Stimulated activated CD4-positive, alpha-beta T cell treated with anti-CD3 and anti-CD28 coated beads, Interleukin-1b, Interleukin-23, amount 100 ng/mL, for 24 hours (primary cell): ENCODE data around the gene NF2.

ENCODE experiments used
- DNase-seq, 4 experiments: peaks; one replicate each; pipeline ENCODE4 v3.0.0-alpha.2; 2020; ENCODE audit warnings: low read depth in 4 of 4, low spot score in 1 of 4

The NF2 gene

DNA sequence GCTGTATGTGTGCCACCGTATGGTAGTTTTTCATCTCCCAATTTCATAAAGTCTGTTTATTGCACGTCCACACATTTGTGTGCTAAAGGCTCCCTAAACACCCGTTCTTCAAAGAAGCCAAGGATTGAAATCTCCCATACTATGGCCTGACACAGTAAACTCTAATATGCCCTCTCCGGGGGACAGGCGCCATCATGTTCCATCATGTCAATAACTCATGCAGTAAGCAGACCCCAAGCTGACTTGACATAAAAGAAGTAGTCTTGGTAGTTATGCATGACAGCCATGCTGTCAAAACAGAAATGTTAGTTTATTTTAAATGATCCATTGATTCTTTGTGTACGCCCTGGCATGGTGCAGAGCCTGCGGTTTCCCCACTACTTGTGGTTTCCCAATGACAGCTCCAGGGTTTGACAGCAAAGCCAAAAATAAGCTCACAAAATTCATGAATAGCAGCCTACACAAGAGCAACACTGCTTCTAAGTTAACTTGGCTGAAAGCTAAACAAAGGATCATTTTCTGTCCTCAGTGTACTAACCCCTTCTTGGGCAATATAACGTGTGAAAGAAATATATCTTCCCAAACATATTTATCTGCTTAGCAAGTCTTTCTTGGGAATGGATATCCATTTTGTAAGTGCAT lies 59.9 kb downstream of the NF2 start:
- DNase-seq = no peak

DNA sequence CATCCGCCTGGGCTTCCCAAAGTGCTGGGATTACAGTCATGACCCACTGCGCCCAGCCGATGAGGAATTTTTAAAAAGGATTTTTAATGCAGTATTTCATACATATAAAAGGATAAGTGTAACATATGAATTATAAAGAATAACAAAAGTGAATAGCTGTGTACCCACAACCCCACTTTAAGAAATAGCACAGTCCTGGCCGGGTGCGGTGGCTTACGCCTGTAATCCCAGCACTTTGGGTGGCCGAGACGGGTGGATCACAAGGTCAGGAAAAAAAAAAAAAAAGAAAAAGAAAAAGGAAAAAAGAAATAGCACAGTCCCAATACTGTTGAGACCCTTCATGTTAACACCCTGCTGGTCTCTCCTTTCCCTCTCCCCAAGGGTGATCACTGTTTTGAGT lies 62.1 kb downstream of the NF2 start:
- no peak for DNase-seq

DNA sequence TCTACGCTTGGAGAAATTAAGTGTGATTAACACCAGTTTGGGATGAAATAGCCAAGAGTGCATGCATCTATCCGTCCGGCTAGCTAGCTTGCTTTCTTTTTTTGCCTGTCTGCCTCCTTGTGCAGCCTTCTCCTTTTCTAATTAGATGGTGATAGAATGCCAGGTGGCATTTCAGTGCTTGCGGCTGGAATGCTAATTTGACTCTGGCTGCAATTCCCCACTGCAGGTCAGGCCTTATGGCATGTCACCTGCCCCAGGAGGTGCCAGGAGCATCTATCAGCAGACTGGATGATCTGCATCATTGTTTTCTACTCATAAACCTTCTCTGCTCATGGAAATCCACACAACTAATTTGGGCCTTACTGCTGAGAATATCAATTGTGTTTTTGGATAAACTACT lies 65.2 kb downstream of the NF2 start:
- DNase-seq = no peak

DNA sequence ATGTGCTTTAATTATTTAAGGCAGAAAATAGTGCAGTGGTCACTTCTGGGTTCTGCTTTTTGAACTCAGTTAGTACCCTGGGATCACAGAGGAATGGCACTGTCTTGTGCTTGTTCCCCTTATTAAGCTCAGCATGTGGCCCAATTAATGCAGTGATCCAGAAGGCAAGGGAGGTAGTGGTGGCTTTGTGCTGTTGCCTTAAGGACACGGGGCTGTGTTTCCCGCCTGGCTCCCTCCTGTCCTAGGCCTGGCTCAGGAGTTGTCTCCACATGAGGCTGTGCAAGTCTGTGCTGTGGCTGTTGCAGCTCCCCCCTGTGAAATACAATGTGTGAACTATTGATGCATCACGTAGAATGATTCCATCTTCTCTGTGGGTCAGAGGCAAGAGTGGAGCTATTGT lies 67.2 kb downstream of the NF2 start:
- DNase-seq = no peak

DNA sequence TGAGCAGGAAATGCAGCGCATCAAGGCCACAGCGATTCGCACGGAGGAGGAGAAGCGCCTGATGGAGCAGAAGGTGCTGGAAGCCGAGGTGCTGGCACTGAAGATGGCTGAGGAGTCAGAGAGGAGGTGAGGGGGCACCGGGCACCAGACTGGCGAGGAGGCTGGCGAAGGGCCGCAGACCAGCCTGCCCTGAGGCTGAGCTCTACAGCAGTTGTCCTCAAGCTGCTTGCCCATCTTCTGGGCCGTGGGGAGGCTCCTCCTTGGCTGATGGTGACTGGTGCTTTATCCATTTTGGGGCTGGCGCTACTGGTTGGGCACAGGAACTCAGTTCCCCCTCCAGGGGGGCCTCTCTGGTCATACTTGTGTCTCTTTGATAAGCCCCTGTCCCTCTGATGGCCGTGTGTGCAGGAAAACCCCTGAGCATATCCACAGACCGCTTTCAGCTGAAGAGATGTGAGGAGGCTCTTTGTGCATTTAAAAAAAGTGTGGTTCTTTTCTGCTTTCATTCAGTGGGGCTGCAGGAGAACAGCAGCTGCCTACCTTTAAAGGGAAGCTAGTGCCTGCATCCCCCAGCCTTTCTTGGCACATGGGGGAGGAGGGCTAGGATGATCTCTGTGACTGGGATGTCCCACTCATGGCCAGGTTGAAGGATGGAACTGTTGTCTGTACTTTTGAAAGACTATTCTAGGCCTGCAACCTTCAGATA lies 70.1 kb downstream of the NF2 start:
- no peak for DNase-seq

DNA sequence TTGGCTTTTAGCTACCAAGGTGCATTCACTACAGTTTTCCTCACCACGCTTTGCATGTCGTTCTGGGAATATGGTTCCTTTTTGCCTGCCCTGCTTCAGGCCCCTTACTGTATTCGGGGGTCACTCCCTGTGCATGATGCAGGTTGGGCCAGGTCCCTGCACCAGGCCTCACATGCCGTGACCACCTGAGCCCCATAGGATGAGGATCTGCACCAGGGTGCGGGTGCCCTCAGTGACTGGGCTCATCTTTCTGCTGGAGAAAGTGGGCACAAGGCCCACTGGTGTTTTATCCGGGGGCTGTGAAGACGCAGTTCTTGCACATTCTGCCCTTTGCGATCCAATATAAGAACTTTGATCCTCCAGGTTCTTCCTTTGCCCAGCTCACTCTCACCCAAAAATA lies 70.7 kb downstream of the NF2 start:
- DNase-seq = no peak

DNA sequence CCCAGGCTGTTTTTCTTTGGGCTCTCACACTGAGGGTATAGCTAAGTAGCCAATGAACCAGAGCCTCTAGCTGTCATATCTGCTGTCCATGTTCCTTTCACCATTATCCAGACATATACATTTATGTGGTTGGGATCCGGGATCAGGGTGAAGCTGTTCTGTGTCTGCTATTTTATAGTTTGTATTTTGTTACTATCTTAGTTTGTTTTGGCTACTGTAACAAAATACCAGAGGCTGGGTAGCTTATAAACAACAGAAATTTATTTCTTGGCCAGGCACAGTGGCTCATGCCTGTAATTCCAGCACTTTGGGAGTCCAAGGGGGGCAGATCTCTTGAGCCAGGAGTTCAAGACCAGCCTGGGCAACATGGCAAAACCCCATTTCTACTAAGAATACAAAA lies 75.9 kb downstream of the NF2 start:
- no peak for DNase-seq

DNA sequence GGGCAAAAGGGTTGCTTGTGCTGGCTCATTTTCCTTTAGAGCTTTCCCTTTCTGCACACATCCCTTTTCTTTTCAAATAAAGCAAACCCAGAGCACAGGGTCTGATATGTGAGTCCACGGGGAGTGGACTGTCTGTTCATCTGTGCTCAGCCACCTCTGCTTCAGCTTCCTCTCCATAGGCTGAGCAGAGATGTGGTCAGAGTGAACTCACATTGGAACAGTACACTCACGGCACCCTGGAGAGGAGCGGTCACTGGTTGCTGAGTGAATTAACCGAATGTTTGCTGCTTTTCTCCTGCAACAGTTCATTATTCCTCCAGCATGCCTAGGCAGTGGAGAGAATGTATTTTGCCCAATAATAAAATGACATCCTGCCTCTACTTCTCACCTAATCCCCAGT lies 80.1 kb downstream of the NF2 start:
- DNase-seq = no peak

DNA sequence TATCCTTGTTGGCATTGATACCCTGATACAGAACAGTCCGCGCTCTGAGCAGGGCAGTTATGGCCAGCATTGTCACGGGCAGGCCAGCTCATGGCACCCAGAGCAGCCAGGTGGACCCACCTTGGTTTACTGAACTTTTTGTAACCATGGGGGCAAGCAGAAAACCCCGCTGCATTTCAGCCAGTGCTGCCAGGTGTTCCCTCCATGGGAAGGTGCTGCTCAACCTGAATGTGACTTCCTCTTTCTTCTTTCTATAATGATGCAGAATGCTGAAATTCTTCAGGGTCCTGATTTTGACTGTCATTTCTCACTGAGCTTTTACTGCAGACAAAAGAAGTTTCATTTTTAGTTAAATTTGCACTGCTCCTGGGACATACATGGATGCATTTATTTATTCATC lies 80.8 kb downstream of the NF2 start:
- no peak for DNase-seq

DNA sequence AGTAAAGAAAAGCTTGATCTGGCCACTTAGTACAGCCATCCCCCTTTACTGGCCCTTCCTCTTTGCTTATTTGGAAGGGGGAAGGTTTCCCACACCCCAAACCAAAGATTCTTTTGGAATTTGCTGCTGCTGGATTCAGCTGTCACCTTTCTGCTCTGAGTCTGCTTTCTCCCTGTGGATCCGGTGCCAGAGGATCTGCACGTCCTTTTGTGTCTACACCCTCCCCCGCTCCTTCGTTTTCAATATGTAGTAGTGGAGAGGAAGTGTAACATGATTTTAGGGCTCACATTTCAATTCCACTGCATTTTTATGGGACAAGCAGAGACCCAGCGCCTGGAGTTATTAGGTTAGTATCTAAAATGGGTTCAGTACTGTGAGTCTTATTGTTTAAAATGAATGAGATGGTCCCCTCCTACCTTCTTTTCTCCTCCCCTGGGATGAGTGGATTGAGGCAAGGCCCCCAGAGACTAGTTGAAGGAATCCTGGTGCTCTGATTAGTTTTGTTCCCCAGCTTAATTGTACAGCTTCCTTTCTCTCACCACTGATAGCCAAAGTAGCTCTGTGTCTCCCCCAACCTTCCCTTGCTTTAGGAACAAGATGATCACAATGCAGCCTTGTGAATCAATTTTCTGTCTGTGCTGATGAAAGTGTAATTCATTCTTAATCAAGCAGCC lies 85.9 kb downstream of the NF2 start:
- no peak for DNase-seq

DNA sequence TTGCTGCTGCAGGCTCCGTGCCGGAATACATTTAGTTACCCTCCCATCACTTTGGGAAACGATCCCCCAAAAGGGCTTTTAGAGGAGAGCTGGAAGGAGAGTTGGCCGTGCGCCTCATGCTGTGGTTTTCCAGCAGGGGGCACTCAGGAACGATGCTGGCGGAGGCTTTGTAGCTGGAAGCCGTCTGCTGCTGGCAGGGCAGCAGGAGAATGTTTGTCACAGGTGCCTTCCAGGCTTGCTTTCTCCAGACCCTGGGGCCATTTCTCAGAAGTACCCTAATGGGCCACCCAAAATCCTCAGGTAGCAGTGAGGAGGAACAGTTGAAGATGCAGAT lies 86.4 kb downstream of the NF2 start:
- peak in 3 of 4 experiments; percentile 5 to 30 (median 30) for DNase-seq

DNA sequence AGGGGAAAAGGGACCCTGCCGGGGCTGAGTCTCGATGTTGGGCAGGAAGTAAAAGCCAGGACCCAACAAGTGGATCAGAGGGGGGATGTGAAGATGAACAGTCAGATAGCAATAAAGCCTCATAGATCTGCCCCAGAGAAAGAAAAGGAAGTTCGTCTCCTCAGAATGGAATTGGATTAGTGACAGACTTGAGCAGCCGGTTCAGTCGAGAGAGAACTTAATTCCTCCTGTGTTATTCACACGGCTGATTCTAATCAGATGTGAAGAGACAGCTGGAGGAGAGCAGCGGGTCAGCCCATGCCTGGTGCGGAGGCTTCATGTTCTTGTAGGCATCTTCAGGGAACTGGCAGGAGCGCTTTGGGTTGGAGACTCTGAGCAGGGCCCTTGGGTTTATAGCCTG lies 87.0 kb downstream of the NF2 start:
- DNase-seq = no peak

DNA sequence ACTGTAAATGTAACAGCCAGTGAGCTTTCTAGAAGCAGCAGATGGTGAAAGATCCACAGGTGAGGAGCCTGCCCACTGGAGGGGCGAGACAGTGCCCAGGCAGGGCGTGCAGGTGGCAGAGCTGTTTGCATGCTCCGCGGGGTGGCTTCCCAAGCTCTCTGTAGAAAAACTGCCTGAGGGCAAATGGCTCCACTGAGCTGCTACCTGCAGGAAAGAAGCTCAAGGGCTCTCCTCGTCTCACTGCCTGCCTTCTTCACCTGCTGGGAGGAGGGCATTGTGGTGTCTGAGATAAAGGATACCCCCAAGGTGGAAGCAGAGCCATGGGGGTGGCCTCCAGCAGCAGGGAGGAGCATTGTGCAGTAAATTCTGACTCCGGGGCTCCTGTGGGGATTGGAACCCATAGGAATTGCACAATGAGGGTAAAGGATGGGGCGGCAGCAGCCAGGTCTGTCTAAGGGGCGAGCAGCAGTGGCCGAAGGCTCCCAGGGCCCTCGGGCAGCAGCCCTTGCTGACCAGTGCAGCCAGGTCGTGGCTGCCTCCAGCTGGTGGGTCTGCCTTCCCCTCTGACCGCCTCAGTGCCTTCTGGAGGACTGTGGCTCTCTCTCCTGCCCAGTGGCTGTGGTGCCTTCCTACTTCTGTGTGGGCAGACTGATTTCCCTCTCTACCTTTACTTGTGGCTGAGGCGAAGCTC lies 88.3 kb downstream of the NF2 start:
- no peak for DNase-seq

DNA sequence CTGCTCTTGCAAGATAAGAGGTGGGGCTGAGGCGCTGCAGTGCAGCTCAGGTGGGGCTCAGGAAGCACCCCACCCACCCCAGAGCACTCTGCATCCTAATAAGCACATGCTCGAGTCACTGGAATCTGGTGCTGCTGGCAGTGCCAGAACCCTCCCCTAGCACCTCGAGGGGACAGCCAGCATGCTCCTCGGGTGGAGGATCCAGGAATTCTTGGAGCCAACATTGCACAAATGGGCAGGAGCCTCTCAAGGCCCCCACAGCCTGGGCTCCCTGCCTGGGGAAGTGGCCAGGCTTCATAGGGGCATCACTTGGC lies 88.9 kb downstream of the NF2 start:
- no peak for DNase-seq

DNA sequence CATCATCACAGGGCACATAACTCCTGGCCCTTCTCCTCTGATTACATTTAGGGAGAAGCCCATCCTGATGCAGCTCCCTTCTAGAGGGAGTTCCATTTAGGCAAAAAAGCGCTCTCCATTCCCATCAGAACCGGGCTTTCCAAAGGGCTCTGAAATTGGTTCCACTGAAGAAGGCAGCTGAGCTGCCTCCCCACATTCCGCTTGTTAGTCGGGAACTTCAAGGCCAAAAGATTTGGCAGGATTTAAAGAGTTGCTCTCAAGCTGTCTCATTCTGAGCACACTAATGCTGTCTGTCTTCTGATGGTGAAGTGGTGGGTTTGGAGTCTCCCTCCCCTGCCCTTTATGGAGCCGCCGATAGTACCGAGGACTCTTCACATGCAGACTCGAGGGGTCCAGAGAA lies 89.7 kb downstream of the NF2 start:
- no peak for DNase-seq

DNA sequence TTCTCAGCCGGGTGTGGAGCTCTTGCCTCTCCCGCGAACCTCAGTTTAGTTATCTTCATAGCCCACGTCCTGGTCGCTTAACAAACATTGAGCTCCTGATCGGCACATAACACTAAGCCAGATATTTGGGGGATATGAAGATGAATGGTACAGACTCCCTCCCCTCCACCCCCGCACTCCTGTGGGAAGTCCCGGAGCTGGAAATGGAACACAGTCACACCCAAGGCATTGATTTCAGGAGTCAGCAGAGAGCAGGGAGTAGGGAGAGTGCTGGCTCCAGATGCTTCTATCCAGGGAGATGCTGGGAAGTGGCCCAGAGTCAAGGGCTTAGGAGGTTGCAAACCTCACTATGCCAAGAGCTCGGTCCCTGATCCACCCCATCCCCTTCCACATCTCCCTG lies 90.2 kb downstream of the NF2 start:
- no peak for DNase-seq

DNA sequence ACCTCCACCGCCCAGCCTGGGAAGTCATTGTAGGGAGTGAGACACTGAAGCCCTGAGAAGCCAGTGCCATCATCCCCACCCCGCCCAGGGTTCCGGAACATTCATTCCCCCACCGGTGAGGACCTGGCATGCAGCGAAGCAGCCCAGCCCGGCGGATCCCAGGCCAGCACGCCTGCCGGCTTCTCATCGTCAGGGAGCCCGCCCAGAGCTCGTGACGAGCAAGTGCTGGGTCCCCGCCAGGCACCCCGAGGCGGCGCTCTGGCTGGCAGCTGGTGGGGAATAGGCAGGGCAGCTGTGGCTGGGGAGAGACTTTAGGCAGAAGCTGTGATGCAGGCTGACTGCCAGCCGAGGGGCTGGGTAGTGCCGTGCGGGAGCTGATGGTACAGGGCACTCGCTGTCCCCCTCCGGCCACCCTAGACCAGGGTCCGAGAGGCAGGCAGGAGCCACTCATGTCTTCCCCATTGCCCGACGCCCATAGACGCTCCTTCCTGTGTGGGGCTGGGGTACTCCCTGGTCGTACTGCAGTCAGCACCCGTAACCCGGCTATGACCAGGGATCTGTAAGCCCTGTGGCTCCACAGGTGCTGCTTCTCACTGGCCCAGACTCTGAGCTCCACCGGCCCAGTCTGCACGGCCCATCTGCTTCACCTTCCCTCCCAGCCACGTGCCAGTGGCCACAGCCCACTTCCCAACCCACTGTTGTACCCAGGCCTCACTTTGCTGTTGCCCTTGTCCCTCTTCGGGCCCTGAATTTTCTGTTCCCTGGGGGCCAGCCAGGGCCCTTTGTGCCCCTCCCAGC lies 91.9 kb downstream of the NF2 start:
- no peak for DNase-seq

DNA sequence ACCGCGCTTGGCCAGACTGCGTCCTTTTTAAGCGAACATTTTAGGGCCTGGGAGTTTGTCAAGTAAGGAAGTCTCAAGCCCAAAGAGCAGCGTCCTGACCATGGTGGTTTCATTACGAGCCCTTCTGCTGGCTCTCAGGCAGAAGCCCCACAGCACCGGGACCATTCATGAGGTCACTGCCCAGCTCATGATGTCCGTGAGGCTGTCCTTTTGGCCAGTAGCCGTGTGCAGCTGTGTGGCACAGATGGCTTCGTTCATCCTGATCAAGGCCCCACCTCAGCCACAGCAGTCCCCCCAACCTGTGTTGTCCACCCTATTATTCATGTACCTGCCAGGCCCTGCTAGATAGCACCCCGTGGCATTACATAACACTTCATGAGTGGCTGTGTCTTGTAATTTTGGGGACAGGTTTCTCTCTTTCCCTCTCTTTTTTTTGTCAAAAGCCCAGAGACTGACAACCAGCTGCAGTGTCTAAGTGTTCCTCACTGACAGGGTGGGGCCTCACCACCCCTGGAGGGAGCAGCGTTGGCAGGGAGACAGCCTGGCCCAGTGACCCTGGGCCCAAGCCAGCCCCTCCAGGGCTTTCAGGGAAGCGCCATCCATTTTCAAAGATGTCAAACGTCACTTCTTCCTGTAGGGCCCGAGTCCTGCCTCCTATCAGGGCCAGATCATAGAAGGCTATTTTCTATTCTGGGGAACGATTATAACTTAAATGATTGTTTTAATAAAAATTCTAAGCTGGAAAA lies 94.6 kb downstream of the NF2 start:
- DNase-seq = no peak

DNA sequence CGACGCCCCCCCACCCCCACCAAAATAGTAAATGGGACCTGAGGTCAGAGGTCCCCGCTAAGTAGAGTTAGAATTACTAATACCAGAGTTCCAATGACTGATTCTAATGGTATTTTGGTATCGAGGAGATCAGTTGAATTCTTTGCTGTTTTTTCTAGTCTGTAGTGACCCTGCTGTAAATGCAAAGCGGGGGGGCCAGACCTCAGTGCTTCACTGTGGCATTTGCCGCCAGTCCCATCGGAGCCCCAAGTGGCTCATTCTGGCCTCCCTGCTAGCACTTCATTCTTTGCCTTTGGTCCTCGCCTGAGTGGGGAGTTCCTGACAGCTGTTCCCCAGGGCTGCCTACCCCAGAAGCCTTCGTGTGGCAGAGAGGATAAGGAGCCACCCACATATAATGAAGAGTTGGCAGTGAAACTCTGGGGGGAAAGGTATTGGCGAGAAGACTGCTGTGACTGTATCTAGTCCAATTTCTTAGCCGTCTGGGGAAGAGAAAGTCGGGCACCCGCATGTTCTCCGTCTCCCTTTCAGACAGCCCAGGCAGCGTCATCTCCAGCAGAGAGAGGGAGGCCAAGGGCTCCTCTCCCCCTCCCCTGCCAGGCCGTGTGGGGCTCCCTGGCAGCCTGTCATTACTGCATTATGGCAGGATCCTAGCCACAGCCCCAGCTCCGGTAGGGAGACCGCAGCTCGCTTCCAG lies 96.9 kb downstream of the NF2 start:
- DNase-seq = no peak

DNA sequence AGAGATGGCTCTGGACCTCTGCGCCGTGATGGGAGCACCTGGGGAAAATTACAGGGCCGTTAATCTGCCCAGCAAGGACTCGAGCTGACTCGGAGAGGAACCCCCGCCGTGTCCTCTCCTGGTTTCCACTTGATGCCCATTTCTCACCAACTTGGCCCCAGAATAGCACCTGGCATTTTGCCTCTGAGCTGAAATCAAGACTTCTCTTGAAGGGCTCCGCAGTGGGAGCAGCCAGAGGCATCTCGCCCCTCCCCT lies 97.4 kb downstream of the NF2 start:
- no peak for DNase-seq
